Activated CD8-positive, alpha-beta memory T cell treated with anti-CD3 and anti-CD28 coated beads, Interleukin-2, amount 50 U/mL, for 1 hour (primary cell): ENCODE measurements around the gene ZBTB47.

ENCODE experiments used
- DNase-seq: peaks from one replicate; pipeline ENCODE4 v3.0.0-alpha.2; 2020; ENCODE audit errors: extremely low read depth

Gene ZBTB47

GRCh38 chr3:42685363-42685881, 31.9 kb downstream of the ZBTB47 start, which contains the start of gene KLHL40:
TSS of gene KLHL40 (plus strand) at chr3:42685537. CDS start at chr3:42685619, 82 bp downstream.
- DNase-seq, result no peak

- DNase-seq, result no peak
Observed at GRCh38 chr3:42685891-42686820, 32.7 kb downstream of the ZBTB47 start.

GRCh38 chr3:42686832-42687650, 33.5 kb downstream of the ZBTB47 start:
- no peak for DNase-seq

GRCh38 chr3:42688016-42688415, 34.5 kb downstream of the ZBTB47 start:
- DNase-seq, result no peak

- no peak for DNase-seq
Observed at GRCh38 chr3:42688487-42689420, 35.3 kb downstream of the ZBTB47 start.

DNA sequence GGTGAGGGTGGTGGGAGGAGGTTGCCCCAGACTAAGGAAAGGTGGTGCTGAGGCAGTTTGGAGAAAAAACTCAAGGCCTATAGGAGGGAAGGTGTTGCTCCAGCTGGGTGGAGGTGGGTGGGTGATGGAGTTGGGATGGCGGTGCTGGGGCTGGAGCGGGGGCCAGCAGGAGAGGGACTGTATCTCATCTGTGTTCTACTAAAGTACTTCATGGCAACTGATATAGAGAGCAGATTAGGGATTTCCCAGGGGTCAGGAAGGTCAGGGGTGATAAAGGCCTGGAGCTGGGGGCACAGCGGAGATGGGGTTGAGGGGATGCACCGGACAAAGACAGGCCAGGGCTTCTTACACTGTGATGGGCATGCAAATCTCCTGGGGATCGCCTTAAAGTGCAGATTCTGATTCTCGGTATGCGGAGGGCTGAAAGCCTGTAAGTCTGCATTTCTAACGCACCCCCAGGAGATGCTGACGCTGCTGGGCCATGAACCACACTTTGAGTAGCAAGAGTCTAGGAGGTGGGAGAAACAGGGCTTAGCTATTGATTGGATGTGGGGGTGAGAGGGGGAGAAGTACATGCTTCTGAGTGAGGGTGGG, 36.0 kb downstream of the ZBTB47 start:
- DNase-seq, result no peak

DNA sequence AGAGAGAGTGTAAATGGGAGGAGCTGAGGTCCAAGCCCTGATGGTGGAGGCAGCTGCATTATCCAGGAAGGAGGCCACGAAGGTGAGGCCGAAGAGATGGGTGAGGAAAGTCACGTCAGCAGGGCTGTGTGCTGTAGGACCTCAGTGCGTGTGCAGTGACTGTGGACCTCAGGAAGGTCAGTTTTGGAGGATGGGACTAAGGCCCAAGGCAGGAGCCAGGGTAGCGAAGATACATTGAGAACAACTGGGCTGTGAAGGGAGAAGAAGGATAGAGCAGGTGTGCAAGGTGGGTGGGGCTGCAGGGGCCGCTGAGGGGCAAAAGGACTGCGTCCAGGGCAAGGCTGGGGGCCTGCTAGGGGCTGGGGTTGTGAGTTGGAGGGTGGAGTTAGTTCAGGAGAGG, 36.7 kb downstream of the ZBTB47 start:
- no peak for DNase-seq

DNA sequence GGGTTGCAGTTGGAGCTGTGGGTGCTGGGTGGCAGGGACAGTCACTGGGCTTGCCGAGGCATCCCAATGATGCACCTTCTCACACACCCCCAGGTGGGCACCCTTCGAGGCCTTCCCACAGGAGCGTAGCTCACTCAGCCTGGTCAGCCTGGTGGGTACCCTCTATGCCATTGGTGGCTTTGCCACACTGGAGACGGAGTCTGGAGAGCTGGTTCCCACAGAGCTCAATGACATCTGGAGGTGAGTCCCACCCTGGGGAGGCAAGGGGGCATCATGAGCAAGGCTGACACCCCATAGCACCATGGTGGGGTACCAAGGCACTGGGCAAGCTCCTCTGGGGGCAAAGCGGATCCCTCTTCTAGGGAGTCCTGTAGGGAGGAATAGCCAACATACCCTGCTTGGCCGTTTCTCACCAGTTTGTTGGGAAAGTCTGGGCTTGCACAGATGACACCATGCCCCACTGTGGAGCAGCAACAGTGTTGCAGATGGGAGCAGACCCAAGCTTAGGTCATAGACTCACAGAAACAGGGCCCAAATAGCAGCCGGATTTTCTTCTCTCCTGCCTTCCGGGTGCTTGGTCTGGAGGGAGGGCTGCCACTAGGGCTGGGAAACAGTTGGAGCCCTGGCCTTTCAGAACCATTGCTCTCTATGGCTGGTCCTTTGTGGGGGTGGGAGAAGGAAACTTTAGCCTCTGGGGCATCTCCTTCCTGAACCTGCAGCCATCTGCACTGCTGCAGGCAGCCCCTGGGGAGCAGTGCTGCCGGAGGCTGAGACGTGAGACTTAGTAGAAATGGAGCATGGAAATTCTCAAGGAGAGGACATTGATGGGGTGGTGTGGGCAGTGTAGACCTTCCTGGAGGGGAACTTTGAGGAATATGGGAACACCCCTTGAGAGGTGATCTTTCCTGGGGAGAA, 37.5 kb downstream of the ZBTB47 start:
- no peak for DNase-seq

DNA sequence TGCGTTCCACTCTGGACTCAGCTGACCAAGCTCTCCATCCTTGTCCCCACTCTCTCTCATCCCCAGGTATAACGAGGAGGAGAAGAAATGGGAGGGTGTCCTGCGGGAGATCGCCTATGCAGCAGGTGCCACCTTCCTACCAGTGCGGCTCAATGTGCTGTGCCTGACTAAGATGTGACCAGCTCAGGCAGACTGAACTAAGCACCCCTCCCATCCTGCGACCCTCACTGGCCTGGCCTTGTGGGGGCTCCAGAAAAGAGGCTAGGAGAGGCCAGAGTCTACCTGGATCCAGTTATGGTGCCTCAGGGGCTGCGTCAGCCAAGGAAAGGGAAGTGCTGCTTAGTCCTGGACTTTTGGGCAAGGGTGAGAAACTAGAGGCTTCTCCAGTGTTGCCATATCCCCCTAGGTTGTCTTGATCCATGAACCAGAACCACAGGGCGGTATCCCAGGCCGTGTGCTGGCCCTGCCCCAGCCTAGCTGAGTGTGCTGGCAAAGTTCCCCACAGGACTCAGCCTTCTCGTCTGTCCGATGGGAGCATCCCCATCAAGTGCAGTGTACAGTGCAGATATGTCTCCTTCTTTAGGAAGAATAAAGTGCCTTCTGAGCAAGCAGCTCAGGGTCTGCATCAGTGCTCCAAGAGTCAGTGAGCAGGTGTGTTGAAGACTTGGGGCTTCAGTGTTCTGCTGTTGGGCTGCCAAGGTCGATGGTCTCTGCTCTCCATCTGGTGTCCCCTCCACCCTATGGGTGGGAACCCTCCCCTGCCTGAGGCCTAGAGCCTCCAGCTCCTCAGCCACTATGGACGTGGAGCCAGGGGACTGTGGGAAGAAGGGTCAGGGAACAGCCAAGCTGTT, 38.5 kb downstream of the ZBTB47 start:
- no peak for DNase-seq

DNA sequence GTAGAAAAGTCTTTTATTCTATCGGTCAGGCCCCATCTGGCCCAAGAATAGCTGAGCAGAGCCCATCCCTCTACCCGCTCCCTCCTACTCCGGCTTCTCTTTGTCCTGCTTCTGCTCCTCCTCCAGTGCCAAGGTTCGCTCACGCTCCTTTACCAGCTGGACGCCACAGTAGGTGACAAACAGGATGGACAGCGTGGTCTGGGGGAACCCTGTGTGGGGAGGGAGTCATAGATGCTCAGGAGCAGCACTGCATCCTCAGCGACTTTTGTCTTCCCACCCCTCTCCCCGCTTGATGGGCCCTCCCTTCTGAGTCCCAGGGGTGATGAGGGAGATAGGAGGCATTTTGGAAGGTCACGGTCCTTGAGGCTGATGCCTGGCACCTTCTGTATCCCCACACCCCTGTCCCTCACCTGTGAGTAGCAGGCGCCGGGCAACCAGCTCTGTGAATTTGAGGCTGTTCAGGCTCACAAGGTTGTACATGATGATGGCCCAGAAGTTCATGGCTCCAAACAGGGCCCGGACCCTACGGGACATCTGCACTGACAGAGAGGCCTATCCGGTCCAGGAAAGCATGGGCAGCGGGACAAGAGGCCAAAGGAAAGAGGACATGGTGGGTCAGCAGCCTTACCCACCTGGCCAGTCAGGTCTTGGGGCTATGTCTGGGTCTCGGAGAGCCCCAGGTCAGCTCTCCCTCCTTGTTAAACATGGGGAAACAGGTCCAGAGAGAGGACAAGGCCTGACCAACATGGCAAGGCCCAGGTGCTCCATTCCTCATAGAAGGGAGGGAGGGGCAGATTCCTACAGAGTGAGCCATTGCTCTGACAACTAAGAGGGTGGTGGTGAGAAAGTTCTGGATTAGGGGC, 39.4 kb downstream of the ZBTB47 start:
- DNase-seq, result no peak

DNA sequence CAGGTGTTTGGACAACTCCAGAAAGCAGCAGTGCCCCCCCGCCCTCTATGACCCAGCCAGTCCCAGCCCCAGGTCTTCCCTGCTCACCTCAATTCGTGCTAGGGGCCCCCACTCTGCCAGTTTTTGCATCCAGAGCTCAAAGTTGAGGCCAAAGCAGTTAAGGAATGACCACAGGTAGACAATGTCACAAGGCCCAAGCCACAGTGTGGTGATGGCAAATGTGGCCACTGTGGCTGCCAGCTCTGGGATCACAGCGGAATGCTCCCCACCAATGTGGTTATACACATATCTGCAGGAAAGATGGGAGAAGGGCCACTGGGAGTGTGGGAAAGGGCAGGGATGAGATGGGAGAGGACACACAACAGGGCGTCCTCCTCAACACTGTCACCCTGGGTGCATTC, 40.0 kb downstream of the ZBTB47 start:
- no peak for DNase-seq

- DNase-seq, result no peak
Observed at GRCh38 chr3:42694366-42694765, 40.9 kb downstream of the ZBTB47 start.

DNA sequence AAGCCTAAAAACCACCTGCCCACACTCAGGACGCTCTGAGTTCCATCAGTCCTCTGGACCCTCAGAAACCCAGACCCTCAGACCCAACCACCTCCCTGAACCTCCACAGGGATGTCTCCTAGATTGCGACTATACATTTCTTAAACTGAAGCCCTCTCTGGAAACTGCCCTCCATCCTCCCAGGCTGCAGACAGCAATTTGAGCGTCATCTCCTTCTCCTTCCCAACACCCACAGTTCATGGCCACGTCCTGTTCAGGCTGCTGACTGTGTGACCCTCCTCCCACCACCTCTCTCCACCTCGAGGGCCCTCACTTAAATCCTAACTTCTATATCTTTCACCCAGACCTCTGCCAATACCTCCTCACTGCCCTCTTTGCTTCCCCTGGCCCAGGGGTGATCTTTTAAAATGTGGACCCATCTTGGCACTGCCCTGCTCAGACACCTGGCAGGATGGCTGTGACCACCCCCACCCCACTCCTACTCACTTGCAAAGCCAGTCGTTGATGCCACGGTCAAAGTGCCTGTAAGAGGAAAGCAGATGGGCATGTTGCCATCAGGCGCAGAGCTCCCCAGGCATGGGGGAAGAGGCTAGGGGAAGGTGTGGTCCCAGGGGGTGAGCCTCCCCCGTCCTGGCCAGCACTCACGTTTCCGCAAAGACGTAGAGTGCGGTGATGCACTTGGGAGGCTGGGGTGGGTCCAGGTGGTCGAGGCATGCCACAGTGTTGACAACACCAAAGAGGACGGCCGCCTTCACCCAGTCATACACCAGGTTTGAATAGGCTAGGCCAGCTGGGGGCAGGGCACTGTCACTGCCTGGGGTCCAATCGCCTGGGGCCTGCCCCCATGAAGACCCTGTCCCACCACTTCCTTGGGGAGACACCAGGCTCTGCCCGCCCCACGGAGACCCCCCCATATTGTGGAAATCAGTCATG, 43.1 kb downstream of the ZBTB47 start:
- no peak for DNase-seq

DNA sequence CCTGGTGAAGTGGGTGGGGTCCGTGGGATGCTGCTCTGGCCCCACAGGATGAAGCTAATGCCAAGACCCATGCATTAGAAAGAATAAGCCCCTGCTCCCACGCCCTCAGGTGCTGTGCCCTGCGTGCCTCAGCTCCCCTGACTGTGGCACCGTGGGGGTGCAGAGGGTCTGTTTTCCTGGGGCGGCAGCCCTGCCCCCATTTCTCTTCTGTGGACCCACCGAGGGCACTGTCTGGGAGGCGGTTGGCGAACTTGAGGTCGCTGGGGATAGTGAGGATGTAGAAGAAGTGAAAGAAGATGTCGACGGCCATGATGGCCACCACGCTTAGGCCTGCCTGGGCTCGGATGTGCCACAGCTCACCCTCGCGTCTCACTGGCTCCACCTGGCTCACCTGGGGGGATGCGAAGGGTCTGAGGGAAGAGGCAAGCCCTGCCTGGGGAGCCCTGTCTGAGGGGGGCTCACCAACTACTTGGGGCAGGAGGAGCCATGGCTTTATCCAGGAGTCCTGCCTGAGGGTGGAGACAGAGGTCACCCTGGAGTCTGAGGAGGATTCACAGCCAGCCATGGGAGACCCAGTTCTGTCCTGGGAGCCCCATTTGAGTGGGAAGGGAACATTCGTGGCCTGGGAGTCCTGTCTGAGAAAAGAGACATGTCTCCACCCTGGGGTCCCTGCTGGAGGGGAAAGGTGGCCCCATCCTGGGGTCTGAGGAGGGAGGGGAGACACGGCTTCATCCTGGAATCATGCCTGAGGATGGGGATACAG, 44.0 kb downstream of the ZBTB47 start:
- DNase-seq, result no peak

GRCh38 chr3:42698216-42698910, 44.9 kb downstream of the ZBTB47 start:
- DNase-seq, result no peak

- no peak for DNase-seq
Observed at GRCh38 chr3:42698911-42699230, 45.4 kb downstream of the ZBTB47 start.
